Measurements from ENCODE around the gene SORCS3.

DNA sequence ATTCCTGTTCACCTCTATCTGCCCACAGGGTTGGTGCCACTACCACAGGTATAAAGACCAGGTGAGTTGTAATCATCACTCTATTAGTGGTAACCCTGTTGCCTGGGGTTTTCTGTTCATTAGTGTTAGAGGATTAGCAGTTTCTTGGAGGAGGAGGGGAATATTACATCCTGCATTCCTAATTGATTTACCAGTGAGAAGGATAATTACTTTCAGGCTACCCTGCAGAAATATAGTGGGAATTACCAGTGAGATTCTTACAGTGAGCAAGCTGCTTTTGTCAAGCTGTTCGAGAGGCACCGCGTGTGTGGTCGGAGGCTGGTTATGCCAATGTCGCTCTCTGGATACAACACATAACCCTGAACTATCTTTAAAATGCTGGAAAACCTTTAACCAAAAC is 280.7 kb downstream of the SORCS3 start:
- TF ChIP-seq, protein P1, sequence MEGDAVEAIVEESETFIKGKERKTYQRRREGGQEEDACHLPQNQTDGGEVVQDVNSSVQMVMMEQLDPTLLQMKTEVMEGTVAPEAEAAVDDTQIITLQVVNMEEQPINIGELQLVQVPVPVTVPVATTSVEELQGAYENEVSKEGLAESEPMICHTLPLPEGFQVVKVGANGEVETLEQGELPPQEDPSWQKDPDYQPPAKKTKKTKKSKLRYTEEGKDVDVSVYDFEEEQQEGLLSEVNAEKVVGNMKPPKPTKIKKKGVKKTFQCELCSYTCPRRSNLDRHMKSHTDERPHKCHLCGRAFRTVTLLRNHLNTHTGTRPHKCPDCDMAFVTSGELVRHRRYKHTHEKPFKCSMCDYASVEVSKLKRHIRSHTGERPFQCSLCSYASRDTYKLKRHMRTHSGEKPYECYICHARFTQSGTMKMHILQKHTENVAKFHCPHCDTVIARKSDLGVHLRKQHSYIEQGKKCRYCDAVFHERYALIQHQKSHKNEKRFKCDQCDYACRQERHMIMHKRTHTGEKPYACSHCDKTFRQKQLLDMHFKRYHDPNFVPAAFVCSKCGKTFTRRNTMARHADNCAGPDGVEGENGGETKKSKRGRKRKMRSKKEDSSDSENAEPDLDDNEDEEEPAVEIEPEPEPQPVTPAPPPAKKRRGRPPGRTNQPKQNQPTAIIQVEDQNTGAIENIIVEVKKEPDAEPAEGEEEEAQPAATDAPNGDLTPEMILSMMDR (IDR thresholded peaks at IDR 0.05): no peak
- no peak for TF ChIP-seq POLR2A (IDR thresholded peaks at IDR 0.05)
